SKM-1 (cell line): ENCODE measurements around the gene RRP9.
"Not testable (repeated sequence)": the region's sequence is repeated elsewhere in the genome, so short reads cannot be mapped to it uniquely, and the experiment has no call there.

ENCODE experiments used
- DNase-seq: peaks from one replicate; lab custom pipeline; 2025; ENCODE audit not compliant: unreplicated experiment; lab: John Stamatoyannopoulos, UW

The RRP9 gene

GRCh38 chr3:51916418-51916817, 25.3 kb downstream of the RRP9 start:
- no peak for DNase-seq

DNA sequence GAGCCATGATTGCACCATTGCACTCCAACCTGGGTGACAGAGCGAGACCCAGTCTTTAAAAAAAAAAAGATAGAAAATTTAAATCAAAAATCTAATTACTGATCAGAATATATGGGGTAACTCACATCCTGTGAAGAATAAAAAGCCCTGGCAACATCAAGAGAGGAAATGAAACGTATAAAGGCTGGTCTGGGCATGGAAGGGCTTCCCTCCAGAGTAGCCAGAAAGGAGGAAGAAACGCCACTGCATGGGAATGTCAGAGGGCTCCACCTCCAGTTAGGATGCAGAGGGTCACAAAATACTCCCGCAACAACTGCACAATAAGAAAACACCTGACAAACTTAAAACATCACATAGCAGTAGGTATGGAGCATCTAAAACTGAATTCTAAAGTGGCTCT, 33.7 kb downstream of the RRP9 start:
- DNase-seq, result no peak

DNA sequence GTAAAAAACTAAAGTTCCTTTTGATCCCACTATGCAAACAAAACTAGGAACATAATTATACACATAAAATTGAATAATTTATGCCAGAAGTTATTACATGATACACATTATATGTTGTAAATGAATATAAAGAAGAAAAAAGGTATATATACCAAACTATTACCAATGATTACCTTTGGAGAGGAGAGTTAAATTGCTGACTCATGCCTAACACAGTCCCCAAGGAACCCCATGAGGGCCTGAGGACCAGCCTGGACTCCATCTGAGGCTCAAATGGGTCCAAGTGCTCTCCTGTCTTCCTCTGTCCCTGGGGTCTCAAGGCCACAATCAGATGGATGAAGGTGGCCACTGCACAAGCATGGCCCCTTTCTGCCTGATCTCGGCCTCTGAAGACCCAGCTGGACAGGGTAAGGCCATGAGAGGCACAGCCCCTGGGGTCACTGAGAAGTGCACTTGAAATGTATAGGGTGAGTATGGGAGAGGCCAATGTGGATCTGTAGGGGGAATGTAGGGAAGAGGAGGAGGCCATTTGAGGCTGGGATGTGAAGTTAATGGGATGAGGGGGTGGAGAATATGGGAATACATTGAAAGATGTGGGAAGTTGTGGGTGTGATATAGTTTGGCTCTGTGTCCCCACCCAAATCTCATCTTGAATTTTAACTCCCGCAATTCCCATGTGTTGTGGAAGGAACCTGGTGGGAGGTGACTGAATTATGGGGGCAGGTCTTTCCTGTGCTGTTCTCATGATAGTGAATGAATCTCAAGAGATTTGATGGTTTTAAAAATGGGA, 37.5 kb downstream of the RRP9 start:
- no peak for DNase-seq

DNA sequence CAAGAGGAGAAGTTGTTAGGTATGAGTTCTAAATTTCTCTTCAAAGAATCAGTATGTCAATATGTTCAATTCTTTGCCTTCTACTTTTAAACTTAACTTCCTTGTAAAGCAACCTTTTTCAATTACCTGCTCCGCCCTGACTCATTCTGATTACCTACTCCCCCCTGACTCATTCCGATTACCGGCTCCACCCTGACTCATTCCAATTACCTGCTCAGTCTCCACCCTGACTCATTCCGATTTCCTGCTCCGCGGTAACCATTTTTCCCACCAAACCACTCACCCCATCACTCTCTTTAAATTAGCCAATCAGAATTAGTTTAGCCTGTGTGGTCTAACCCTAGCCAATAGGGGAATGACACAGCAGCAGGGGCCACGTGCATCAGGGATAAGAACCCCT, 39.3 kb downstream of the RRP9 start:
- DNase-seq, result not testable (repeated sequence)

DNA sequence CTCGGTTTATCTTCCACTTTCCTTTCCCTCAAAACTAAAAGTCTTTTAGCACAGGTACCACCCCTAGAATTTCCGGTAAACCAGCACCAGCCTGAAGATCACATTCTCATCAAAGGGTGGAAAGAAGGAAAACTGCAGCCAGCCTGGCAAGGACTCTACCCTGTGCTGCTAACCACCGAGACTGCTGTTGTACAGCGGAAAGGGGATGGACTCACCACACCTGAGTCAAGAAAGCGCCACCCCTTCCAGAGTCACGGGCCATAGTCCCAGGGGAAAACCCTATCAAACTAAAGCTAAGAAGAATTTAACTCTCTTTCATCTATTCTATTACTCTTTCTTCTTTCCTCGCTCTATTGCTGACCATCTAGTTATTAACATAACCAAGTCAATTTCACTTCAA, 41.7 kb downstream of the RRP9 start:
- DNase-seq, result not testable (repeated sequence)

DNA sequence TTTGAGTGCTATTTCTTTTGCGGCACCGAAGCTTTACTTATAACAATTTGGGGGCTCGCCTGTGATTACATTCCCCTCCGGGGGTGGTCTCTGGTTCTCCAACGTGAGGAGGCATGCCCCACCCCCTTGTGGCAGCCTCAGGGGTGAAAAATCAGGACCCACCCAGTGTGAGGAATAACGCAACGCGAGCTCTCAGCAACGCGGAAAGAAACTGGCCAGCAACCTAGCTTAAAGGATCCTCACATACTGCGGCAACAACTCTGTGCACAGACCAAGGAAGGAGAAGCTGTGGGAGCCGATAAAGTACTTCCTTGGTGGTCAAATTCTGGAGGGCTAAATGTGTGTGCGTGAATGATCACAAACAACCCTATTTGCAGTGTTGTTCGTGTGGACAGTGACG, 44.3 kb downstream of the RRP9 start:
- no peak for DNase-seq

GRCh38 chr3:51896607-51897305, 44.9 kb downstream of the RRP9 start:
- DNase-seq, result no peak

- no peak for DNase-seq
These were observed 46.8 kb downstream of the RRP9 start for GRCh38 chr3:51894939-51895338.

GRCh38 chr3:51894391-51894790, 47.3 kb downstream of the RRP9 start:
- no peak for DNase-seq

- DNase-seq, result no peak
These were observed 50.3 kb downstream of the RRP9 start for GRCh38 chr3:51891242-51892039.

- DNase-seq, result no peak
These were observed 53.1 kb downstream of the RRP9 start for GRCh38 chr3:51888463-51889105.

GRCh38 chr3:51887620-51888019, 54.1 kb downstream of the RRP9 start:
- no peak for DNase-seq

DNA sequence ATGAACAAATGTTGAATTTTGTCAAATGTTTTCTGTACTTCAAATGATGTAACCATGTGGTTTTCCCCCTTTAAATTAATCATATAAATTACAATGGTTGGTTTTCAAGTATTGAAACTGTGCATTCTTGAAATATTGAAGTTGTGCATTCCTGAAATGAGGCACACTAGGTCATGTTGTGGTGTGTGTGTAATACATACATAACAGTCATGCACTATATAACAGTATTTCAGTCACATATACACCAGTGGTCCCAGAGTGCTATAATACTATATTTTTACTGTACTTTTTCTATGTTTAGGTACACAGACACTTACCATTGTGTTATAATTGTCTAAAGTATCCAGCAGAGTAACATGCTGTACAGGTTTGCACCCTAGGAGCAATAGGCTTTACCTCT, 55.3 kb downstream of the RRP9 start:
- no peak for DNase-seq
